ENCODE results near the gene SLC47A1.

GRCh38 chr17:19590912-19591551 lies 57.4 kb downstream of the SLC47A1 start:
- TF ChIP-seq POLR2AphosphoS5 (IDR thresholded peaks at IDR 0.05; ENCODE audit: low read depth, low read length) (no peak), TAF1 (IDR thresholded peaks at IDR 0.05; ENCODE audit: borderline replicate concordance, insufficient read depth, low read length) (no peak), REST (IDR thresholded peaks at IDR 0.05; ENCODE audit: insufficient read depth in 1 of 2, low read depth in 2 of 2, low read length in 2 of 2) (no peak)
